ENCODE measurements around the gene CZIB.
"Not testable (repeated sequence)": the region's sequence is repeated elsewhere in the genome, so short reads cannot be mapped to it uniquely, and the experiment has no call there.

CZIB gene

DNA sequence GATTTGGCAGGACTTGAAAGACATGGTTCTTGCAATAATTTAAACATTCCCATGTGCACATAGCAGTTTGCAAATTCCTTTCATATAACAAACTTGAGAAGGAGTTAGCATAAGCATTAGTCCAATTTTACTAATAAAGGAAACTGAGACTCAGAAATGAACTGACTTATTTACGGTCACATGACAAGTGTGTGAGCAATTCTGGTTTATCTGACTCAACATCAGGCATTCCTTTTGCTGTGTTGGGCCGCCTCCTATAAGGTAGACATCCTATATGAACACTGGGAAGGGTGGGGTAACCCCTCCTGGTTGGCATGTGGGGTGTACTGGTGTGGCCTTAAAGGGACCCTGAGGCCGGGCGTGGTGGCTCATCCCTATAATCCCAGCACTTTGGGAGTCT is 32.3 kb downstream of the CZIB start:
- DNase-seq (ENCODE audit: low spot score) = no peak

DNA sequence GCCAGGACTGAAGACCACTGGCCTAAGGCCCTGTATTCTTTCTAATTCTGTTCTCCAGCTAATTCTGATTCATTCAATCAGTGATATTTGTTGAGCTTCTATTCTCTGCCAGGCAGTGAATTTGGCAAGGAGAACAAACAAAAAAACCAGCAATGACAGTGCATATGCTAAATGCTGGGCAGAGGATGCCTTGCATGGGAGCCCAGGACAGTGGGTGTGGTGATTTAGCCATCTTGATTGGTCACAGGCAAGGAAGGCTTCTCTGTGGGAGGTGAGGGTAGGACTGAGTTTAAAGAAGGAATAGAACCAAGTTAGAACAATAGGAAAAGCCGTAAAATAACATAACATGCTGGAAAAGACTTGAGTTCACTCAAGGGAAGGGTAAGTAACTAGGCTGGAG is 33.0 kb downstream of the CZIB start:
- no peak for DNase-seq (ENCODE audit: low spot score)

DNA sequence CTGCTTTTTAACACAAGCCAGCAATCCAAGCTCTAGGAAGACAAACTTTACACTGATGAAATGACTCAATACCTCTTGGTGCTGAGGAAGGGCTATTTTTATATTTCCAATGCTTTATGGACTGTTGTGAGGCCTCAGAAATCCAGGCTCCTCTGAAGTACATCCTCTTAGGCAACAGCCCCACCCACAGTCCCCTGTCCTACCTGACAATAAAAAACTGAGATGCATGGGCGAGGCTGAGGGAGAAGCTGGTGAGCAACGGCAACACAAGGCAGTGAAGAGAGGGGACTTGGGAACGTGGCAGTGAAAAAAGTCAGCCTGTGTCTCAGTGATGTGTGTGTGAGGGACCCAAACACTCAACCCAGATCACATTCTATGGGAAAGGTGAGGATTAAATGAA is 33.9 kb downstream of the CZIB start:
- no peak for DNase-seq (ENCODE audit: low spot score)

DNA sequence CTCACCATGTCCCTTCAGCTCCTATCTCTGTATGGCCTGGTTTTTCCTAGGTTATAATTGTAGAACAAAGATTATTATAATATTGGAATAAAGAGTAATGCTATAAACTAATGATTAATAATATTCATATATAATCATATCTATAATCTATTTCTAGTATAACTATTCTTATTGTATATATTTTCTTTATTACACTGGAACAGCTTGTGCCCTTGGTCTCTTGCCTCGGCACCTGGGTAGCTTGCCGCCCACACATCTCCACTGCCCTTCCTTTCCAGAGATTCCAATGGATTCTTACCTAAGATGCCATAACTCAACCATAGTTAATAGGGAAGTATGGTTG is 34.5 kb downstream of the CZIB start:
- DNase-seq (ENCODE audit: low spot score) = not testable (repeated sequence)

DNA sequence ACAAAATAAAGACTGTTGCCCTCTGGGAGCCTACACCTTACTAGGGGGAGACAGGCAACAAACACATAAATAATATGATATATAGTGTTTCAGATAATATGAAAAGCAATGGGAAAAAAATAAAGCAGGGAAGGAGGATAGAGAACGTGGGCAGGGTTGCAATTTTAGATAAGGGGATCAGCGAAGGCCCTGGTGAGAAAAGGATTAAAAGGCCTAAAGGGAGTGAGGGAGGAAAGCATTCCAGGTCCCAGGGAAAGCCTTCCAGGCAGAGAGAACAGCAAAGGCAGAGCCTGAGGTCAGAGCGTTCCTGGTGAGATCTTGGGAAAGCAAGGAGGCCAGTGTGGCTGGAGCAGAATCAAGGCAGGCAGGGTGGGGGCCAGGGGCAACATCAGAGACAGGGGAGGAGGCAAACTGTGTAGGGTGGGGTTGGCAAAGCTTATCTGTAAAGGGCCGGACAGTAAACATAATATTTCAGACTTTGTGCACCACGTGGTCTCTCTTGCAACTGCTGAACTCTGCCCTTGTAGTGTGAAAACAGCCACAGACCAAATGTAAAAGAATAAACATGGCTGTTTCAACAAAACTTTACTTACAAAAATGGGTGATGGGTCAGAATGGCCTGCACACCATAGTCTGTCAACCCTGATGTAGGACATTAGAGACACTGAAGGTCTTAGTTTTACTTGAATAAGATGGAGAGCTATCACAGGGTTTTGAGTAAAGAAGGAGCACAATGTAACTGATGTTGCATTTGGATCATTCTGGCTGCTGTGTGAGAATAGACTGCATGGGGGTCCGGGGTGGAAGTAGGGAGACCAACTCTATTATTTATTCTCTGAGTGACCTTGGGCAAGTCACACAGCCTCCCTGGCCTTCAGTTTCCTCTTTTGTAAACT is 37.1 kb downstream of the CZIB start:
- no peak for DNase-seq (ENCODE audit: low spot score)

DNA sequence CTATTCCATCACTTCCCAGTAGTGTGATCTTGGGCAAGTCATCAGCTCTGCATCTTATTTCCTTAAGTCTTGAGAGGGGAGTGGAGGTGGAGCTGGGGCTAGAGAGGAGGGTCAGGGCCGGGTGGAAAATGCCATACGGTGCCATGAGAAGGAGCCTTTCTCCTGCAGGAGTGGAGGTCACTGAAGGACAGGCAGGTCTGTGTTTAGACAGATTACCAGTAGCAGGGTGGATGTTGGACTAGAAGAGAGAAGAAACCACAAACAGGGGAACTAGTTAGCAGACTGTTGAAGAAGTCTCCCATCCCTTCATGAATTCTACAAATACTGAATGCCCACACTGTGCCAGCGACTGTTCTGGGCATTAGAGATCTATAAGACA is 37.7 kb downstream of the CZIB start:
- DNase-seq (ENCODE audit: low spot score) = no peak

DNA sequence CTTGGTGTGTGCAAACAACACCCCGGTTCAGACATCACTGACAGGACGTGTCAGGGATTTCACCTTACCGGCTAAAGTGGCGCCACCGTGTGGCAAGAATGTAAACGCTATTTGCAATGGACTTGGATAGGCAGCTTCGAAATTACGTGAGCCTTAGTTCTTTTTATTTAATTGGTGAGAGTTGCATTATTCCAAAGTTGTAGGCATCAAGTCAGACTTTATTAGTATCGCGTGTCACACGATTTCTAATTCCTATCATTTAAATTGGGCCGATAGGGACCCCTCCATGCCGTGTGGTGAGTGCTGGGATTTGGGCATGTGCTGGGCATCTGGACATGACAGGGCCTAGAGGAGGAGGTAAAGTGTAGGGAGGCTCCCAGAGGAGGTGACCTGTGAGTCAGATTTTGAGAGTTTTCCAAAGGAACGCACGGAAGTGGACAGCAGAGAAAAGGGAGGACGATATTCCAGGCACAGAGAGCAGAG is 38.3 kb downstream of the CZIB start:
- peak; percentile 74 for DNase-seq (ENCODE audit: low spot score)

DNA sequence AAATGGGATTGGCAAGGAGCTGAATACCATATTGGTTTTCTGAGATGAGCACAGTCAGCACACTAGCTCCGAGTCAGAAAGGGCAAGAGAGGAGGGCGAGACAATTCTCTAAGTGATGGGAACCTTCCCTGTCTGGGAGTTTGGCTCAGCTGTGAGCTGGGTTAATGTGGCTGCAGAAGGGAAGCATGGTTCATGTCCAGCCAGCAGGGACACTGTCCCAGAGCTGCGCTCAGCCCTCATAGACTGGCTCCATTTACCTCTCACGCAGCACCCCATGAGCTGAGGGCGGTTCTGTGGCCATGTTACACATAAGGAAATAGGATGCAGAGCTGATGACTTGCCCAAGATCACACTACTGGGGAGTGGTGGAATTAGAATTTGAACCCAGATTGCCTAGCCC is 39.5 kb downstream of the CZIB start:
- no peak for DNase-seq (ENCODE audit: low spot score)

DNA sequence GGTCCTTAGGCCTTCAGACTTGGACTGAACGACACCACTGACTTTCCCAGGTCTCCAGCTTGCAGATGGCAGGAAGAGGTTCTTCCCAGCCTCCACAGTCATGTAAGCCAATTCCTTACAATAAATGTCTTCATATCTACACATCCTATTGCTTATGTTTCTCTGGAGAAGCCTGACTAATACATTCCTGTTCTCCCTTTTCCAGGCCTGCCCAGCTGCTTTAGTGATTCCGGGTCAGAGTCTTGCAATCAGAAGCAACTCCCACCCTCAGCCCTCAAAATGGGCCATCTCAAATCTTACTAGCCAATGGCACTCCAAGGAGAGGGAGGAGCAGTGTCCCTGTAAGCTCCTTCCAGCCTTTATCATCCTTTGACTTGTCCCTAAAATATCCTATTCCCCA is 40.2 kb downstream of the CZIB start:
- DNase-seq (ENCODE audit: low spot score) = no peak

DNA sequence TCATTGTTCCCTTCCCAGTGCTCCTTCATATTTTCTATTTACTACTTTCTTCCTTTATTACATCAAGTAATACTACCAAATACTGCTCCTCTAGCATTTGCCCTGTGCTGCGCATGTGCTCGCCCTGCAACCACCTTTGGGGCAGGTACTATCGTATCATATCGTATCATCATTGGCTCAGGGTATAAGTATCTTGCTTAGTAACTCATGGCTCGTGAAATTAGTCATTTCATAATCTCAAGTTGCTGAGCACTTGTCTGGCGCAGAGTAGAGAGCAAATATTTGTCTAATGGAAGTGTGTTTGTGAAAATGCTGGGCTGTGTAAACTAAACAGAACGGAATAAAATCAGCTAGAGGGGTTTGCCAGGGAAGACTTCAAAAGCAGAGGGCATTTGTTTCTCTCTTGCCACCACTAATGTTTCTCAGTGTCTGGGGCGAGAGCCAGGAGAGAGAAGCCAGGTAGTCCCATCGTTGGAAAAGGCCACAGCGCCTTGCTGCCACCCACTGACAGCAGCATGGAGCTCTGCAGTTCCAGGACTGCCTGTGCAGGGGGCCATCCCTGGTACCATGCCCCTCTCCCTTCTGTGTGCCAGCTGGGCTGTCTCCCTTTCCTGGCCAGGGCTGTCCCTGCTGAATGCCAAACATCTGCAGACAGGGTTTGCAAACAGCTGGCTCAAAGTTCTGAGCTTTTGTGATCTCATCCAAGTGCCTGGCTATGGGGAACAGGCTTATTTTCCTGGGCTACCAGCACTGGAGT is 43.8 kb downstream of the CZIB start:
- DNase-seq (ENCODE audit: low spot score) = no peak

DNA sequence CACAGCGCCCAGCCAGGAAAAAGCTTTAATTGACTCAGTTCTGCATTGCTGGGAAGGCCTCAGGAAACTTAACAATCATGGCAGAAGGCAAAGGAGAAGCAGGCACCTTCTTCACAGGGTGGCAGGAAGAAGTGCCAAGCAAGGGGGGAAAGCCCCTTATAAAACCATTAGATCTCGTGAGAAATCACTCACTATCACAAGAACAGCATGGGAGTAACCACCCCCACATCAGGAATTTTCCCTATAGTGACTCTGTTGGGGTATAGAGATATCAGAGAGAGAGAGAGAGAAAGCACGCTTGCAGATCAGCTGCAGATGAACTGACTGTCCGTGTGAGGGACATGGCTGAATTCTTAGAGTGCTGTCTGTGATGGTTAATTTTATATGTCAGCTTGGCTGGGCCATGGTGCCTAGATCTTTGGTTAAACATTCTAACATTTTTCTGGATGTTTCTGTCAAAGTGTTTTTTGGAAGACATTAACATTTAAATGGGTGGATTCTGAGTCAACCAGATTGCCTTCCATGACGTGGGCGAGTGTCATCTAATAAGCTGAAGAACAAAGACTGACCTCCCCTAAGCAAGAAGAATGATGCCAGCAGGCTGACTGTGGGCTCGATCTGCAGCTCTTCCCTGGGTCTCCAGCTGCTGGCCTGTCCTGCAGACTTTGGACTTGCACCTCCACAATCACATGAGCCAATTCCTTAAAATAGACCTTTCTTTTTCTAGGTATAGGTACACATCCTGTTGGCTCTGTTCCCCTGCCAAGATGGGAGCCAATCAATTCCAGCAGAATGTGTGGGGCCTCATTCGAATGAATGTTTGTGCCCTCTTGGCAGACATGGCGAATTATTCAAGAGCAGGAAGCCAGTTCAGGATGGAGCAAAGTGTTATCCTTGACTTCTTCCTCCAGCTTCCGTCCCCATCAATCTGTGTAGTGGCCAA is 45.2 kb downstream of the CZIB start:
- no peak for DNase-seq (ENCODE audit: low spot score)

DNA sequence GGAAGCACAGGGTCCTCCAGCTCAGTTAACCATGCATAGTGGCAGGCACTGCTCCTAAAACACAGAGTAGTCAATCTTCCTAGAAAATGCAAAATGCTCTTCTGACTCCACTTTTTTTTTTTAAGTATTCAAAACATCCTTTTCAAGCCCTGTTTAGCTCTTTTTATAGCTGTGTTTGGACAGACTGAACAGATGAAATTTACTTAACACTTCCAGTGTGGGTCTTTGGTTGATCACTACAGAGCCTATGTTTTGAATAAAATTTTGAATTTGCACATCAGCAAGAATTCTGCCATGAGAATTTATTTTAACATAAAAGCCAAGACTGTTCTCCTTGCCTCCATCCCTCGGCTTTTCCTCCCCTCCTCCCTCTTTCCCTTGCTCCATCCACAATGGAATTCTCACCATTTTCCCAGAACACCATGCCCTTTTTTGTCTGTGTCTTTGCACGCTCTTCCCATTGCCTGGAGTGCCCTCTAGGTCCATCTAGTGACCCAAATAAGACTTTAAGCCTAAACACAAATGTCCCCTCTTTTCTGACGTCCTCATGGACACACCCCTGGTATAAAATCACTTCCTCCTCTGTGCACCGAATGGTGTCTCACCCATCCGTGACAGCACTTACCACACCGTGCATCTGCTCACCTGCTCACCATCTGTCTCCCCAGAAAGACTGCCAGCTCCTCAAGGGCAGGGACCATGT is 47.9 kb downstream of the CZIB start:
- DNase-seq (ENCODE audit: low spot score) = no peak

DNA sequence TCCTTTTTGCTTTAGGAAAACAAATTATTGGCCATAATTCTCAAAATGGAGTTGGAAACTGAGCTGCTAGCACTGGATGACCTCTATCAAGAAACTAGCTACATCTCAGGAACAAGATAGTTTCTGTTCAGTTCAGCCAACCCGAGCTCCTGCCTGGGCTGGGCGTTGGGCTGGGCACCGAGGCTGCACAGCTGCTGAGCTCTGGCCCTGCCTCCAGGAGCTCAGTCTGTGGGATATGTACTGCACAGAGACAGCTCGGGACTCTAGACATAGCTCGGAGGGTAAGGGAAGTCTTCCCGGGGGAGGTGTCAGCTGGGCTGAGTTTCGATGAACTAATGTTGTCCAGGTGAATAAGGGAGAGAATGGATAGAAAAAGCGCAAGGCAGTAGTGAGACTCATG is 53.5 kb downstream of the CZIB start:
- DNase-seq (ENCODE audit: low spot score) = no peak

DNA sequence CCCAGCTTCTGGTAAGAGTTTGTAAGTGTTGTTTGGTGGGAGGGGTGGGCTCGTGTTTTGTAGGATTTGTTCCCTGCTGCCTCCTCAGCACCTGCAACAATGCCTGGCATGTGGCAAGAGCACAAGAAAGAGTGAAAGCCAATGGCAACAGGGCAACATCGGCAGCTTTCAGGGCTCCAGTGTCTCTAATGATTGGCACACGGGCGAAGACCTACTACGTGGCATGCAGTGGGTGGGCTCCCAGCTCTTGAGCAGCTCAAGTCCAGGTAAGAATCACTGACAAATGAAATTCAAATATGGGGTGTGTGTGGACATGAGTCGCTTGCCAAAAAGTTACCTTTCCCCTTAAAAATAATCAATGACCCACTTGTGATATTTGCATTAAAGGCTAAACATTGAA is 54.1 kb downstream of the CZIB start:
- no peak for DNase-seq (ENCODE audit: low spot score)

DNA sequence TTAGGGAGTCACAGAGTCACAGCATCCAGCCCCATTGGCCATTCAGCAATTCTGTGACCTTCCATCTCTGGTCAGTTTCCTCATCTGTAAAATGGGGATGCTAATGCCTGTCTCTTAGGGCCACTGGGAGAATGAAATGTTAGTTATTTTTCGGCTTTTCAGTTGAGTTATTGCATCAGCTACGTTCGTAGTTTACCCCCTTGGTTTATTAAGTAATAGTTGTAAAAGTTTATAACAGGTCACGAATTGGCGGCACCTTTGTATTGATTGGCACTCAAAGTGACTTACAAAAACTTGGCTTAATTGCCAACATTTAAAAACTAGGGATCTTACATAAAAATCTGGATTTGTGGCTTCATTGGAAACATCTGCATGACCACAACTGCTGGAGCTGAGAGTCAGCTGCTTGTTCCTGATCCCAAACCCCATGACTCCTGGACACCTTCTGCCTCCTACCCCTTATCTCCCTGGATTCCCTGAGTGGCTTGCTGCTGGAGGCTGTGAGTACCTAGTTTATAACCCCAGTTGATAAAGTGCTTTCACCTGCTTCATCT is 54.9 kb downstream of the CZIB start:
- DNase-seq (ENCODE audit: low spot score) = no peak

Measured in CD4-positive, alpha-beta T cell treated with Interleukin-6 at 100 ng/mL for 8 hours (primary cell).